MM.1S (cell line): ENCODE data around the gene DDX54.

ENCODE experiments used
- EZH2 ChIP-seq: fragments of 300-600 bp; sonication (generic); optimal IDR thresholded peaks from 2 replicates; pipeline ENCODE3; 2017; ENCODE audit warnings: low read depth, mild to moderate bottlenecking, antibody characterized with exemption, low read length, mixed read lengths
- TF ChIP-seq, protein P1 (sequence below): fragments of 300-600 bp; sonication (generic); IDR thresholded peaks from 2 replicates; pipeline ENCODE4 v1.5.1; 2016; ENCODE audit warnings: antibody characterized with exemption, low read length, mixed read lengths

DNA sequence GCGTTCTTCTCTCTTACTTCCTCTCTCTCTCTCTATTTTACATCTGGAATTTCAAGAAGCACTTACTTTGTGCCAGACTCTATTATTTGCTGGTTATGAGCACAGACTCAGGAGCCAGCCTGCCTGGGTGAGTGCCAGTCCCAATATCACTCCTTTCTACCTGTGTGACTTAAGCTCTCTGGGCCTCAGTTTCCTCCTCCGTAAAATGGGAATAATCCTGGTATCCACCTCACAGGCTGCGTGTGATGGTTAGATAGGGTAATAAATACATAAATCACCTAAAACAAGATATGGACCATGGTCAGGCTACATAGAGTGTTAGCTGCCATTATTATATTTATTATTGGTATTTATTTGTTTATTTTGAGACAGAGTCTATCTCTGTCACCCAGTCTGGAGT, 74.0 kb downstream of the DDX54 start:
- TF ChIP-seq, protein P1, sequence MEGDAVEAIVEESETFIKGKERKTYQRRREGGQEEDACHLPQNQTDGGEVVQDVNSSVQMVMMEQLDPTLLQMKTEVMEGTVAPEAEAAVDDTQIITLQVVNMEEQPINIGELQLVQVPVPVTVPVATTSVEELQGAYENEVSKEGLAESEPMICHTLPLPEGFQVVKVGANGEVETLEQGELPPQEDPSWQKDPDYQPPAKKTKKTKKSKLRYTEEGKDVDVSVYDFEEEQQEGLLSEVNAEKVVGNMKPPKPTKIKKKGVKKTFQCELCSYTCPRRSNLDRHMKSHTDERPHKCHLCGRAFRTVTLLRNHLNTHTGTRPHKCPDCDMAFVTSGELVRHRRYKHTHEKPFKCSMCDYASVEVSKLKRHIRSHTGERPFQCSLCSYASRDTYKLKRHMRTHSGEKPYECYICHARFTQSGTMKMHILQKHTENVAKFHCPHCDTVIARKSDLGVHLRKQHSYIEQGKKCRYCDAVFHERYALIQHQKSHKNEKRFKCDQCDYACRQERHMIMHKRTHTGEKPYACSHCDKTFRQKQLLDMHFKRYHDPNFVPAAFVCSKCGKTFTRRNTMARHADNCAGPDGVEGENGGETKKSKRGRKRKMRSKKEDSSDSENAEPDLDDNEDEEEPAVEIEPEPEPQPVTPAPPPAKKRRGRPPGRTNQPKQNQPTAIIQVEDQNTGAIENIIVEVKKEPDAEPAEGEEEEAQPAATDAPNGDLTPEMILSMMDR = no peak
- no peak for TF ChIP-seq EZH2
